KMS-11 (cell line): ENCODE results near the gene KIAA0408.

Experiments used
- H2AFZ ChIP-seq: fragments of 200-600 bp; sonication (generic); 2 replicates; pipeline ENCODE4 v1.6.1; 2016; ENCODE audit warnings: antibody characterized with exemption, mixed run types, low read depth
- H3K27ac ChIP-seq: fragments of 200-600 bp; sonication (generic); 2 replicates; pipeline ENCODE4 v1.6.1; 2016; ENCODE audit warnings: mild to moderate bottlenecking, mixed run types
- H3K27me3 ChIP-seq: fragments of 200-600 bp; sonication (generic); 2 replicates; pipeline ENCODE4 v1.6.1; 2017; ENCODE audit warnings: mild to moderate bottlenecking, low read depth, mixed run types, moderate library complexity; ENCODE audit not compliant: insufficient read depth
- H3K36me3 ChIP-seq: fragments of 200-600 bp; sonication (generic); 2 replicates; pipeline ENCODE4 v1.6.1; 2017; ENCODE audit warnings: mild to moderate bottlenecking, mixed run types; ENCODE audit not compliant: insufficient read depth
- H3K4me1 ChIP-seq: fragments of 200-600 bp; sonication (generic); 2 replicates; pipeline ENCODE4 v1.6.1; 2016; ENCODE audit warnings: mild to moderate bottlenecking, low read depth, mixed run types; ENCODE audit not compliant: poor library complexity, severe bottlenecking
- H3K4me2 ChIP-seq: fragments of 200-600 bp; sonication (generic); 2 replicates; pipeline ENCODE4 v1.7.0; 2016; ENCODE audit warnings: mild to moderate bottlenecking, mixed run types
- H3K4me3 ChIP-seq: fragments of 200-600 bp; sonication (generic); IDR thresholded peaks from 2 replicates; pipeline ENCODE4 v1.6.1; 2017; ENCODE audit warnings: low read depth, low read length, mixed read lengths; ENCODE audit not compliant: insufficient read depth
- H3K79me2 ChIP-seq: fragments of 200-600 bp; sonication (generic); 2 replicates; pipeline ENCODE4 v1.6.1; 2016; ENCODE audit warnings: low read depth, mixed run types; ENCODE audit not compliant: insufficient read depth
- H3K9ac ChIP-seq: fragments of 200-600 bp; sonication (generic); 2 replicates; pipeline ENCODE4 v1.6.1; 2016; ENCODE audit warnings: mild to moderate bottlenecking, mixed run types
- H4K20me1 ChIP-seq: fragments of 200-600 bp; sonication (generic); 2 replicates; pipeline ENCODE4 v1.6.1; 2016; ENCODE audit warnings: mild to moderate bottlenecking, mixed run types; ENCODE audit not compliant: insufficient read depth
- CTCF ChIP-seq: fragments of 200-600 bp; sonication (generic); conservative IDR thresholded peaks from 2 replicates; pipeline ENCODE4 v1.6.1; 2017; ENCODE audit warnings: low read depth, mild to moderate bottlenecking, antibody characterized with exemption, low read length, moderate library complexity, mixed read lengths

The KIAA0408 gene

GRCh38 chr6:127496471-127496870 is 37.3 kb upstream of the KIAA0408 start:
- no peaks in the 10 kb centered on the region for H3K27me3 ChIP-seq
- H3K36me3 ChIP-seq, result no peaks in the 10 kb centered on the region

GRCh38 chr6:127494240-127494767 is 35.1 kb upstream of the KIAA0408 start:
- Histone ChIP-seq H3K9ac (no peak overlapping the region), H3K4me1 (no peaks in the 10 kb centered on the region), H4K20me1 (no peaks in the 10 kb centered on the region), H3K27me3 (no peaks in the 10 kb centered on the region), H3K27ac (no peak overlapping the region), H3K4me3 (no peak overlapping the region), H3K36me3 (no peaks in the 10 kb centered on the region), H2AFZ (no peak overlapping the region), H3K79me2 (no peaks in the 10 kb centered on the region), H3K4me2 (no peak overlapping the region)
- TF ChIP-seq CTCF, result no peak

More at GRCh38 chr6:127496471-127496870, 37.3 kb upstream of the KIAA0408 start:
- Histone ChIP-seq H4K20me1 (no peaks in the 10 kb centered on the region), H2AFZ (no peak overlapping the region), H3K4me2 (no peak overlapping the region), H3K9ac (no peak overlapping the region), H3K79me2 (no peaks in the 10 kb centered on the region), H3K4me1 (no peaks in the 10 kb centered on the region), H3K27ac (no peak overlapping the region), H3K4me3 (no peak overlapping the region)
- no peak for TF ChIP-seq CTCF

- no peaks in the 10 kb centered on the region for H3K79me2 ChIP-seq
- TF ChIP-seq CTCF, result no peak
Observed at GRCh38 chr6:127489248-127489647, 30.1 kb upstream of the KIAA0408 start.

GRCh38 chr6:127486934-127487333 is 27.7 kb upstream of the KIAA0408 start:
- Histone ChIP-seq H3K79me2 (no peaks in the 10 kb centered on the region), H3K4me1 (peaks cover 28% of the 10 kb centered on the region), H3K9ac (no peak overlapping the region), H3K4me2 (no peak overlapping the region), H4K20me1 (no peaks in the 10 kb centered on the region), H3K4me3 (no peak overlapping the region), H3K36me3 (no peaks in the 10 kb centered on the region), H2AFZ (no peak overlapping the region), H3K27me3 (no peaks in the 10 kb centered on the region), H3K27ac (no peak overlapping the region)
- no peak for TF ChIP-seq CTCF

More at GRCh38 chr6:127489248-127489647, 30.1 kb upstream of the KIAA0408 start:
- no peak overlapping the region for H3K4me3 ChIP-seq
- H3K27me3 ChIP-seq, result no peaks in the 10 kb centered on the region
- H2AFZ ChIP-seq, result no peak overlapping the region
- H4K20me1 ChIP-seq, result no peaks in the 10 kb centered on the region
- no peak overlapping the region for H3K9ac ChIP-seq
- H3K4me1 ChIP-seq, result peaks cover 13% of the 10 kb centered on the region
- H3K27ac ChIP-seq, result no peak overlapping the region
- no peaks in the 10 kb centered on the region for H3K36me3 ChIP-seq
- H3K4me2 ChIP-seq, result no peak overlapping the region
